Measurements from ENCODE around the gene SYNCRIP.
A peak's percentile ranks its signal among the peaks of the same experiment; 100 is the strongest.
"Not testable (repeated sequence)": the region's sequence is repeated elsewhere in the genome, so short reads cannot be mapped to it uniquely, and the experiment has no call there.

SYNCRIP gene

DNA sequence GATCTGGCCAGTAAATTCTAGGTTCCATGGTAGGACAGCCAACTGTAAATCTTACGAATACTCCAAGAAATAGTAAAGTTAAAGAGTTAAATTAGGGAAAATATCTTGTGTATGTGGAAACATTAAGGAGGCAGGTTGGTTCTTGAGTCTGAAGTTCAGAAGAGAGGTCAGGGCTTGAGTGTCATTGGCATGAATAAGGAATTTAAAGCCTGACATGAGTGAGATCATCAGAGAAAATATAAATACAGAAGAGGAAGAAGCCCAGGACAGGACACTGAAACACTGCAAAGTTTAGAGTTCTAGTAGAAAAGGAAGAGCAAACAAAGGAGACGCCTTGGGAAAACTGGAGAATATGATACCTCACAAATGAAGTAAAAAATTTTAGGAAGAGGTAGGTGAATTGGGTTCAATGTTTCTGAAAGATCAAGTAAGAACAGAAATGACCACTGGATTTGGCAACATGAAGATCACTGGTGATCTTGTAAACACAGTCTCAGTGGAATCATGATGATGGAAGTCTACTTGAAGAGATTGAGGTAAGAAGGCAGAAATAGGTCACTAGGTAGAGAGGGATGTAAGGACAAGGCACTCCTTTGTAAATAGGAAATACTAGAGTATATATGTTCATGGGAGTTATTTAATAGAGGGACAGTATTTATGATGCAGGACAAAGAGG is 41.6 kb upstream of the SYNCRIP start:
- no peak for ATAC-seq
- TF ChIP-seq ESRRG (CRISPR knock-in tag; IDR thresholded peaks at IDR 0.05), result no peak
- no peak for TF ChIP-seq ZC3H10 (CRISPR knock-in tag; IDR thresholded peaks at IDR 0.05)
- no peak for TF ChIP-seq ZNF565 (CRISPR knock-in tag; conservative IDR thresholded peaks at IDR 0.05; ENCODE audit: low read depth)
- TF ChIP-seq ZFP3 (CRISPR knock-in tag; IDR thresholded peaks at IDR 0.05), result no peak
- no peak for TF ChIP-seq TOX (CRISPR knock-in tag; IDR thresholded peaks at IDR 0.05; ENCODE audit: borderline replicate concordance)

DNA sequence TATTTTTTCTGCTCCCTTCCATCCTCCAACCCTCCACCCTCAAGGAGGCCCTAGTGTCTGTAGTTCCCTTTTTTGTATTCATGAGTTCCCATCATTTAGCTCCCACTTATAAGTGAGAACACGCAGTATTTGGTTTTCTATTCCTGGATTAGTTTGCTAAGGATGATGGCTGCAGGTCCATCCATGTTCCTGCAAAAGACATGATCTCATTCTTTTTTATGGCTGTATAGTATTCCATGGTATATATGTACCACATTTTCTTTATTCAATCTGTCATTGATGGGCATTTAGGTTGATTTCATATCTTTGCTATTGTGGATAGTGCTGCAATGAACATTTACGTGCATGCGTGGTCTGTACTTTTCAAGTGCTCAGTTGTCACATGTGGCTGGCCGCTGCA is 39.2 kb upstream of the SYNCRIP start:
- ATAC-seq, result not testable (repeated sequence)
- peak; percentile 78 for TF ChIP-seq ZNF8 (CRISPR knock-in tag; IDR thresholded peaks at IDR 0.05)

DNA sequence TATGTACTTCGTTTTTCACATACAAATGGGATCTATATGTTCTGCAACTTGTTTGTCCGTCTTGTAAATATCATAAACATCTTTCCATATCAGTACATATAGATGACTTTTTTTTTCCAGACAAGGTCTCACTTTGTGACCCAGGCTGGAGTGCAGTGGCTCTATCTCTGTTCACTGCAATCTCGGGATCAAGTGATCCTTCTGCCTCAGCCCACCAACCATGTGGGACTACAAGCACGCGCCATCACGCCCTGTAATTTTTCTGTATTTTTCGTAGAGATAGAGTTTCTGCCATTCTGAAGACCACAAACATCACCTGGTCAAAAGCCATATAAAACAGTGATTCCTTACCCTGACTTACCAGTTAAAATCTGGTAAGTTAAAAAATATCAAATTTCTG is 37.7 kb upstream of the SYNCRIP start:
- ATAC-seq, result no peak

GRCh38 chr6:85679445-85680123 is 36.9 kb upstream of the SYNCRIP start:
- no peak for ATAC-seq
- TF ChIP-seq ZFP30 (CRISPR knock-in tag; IDR thresholded peaks at IDR 0.05), result no peak
- TF ChIP-seq, protein P1, sequence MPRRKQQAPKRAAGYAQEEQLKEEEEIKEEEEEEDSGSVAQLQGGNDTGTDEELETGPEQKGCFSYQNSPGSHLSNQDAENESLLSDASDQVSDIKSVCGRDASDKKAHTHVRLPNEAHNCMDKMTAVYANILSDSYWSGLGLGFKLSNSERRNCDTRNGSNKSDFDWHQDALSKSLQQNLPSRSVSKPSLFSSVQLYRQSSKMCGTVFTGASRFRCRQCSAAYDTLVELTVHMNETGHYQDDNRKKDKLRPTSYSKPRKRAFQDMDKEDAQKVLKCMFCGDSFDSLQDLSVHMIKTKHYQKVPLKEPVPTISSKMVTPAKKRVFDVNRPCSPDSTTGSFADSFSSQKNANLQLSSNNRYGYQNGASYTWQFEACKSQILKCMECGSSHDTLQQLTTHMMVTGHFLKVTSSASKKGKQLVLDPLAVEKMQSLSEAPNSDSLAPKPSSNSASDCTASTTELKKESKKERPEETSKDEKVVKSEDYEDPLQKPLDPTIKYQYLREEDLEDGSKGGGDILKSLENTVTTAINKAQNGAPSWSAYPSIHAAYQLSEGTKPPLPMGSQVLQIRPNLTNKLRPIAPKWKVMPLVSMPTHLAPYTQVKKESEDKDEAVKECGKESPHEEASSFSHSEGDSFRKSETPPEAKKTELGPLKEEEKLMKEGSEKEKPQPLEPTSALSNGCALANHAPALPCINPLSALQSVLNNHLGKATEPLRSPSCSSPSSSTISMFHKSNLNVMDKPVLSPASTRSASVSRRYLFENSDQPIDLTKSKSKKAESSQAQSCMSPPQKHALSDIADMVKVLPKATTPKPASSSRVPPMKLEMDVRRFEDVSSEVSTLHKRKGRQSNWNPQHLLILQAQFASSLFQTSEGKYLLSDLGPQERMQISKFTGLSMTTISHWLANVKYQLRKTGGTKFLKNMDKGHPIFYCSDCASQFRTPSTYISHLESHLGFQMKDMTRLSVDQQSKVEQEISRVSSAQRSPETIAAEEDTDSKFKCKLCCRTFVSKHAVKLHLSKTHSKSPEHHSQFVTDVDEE (CRISPR knock-in tag; IDR thresholded peaks at IDR 0.05), result no peak
- no peak for TF ChIP-seq PPARA (CRISPR knock-in tag; IDR thresholded peaks at IDR 0.05; ENCODE audit: borderline replicate concordance)
- no peak for TF ChIP-seq ZNF8 (CRISPR knock-in tag; IDR thresholded peaks at IDR 0.05)
- no peak for TF ChIP-seq ARNTL (CRISPR knock-in tag; IDR thresholded peaks at IDR 0.05; ENCODE audit: borderline replicate concordance, low read depth)
- TF ChIP-seq GLIS3 (CRISPR knock-in tag; IDR thresholded peaks at IDR 0.05), result no peak

More for the DNA sequence above, 37.7 kb upstream of the SYNCRIP start:
- no peak for TF ChIP-seq ZNF565 (CRISPR knock-in tag; conservative IDR thresholded peaks at IDR 0.05; ENCODE audit: low read depth)

DNA sequence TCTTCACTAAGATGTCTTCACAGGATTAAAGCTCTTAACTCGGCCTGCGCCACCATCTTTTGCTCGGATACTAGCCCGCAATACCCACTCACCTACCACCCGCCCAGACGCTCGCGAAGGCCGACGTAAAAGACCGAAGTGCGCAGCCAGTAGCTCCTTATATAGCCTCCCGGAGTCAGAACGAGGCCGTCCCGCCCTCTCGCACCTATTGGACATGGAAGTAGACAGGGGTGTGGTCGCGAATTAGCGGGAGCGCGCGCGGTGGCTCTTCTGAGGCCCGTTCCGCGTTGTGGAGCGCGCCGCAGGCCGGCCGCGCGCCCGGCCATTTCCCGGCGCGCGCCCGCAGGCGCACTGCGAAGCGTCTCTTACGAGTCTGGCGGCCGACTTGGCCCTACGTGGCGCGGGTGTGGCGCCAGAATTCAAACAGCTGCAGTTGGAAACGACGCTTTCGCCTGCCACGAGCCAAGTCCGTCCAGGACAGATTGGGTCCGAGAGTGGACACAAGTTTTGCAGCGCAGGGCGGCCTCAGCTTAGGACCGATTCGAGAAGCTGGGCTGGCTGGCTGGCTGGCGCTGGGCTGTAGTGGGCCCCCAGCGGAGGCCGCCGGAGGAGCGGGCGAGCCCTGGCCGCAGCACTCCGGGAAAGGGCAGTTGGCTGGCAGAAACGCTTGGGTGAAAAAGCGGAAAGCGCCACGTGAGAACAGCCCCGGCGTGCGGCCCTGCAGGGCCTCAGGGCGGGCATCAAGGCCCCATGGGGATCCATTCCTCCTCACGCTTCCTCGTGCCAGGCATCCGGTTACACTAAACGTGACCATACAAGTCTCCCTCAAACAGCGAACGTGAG is 36.1 kb upstream of the SYNCRIP start:
- peak; percentile 83 for ATAC-seq
- TF ChIP-seq BACH2 (CRISPR knock-in tag; IDR thresholded peaks at IDR 0.05; ENCODE audit: borderline replicate concordance) (no peak), ESRRG (CRISPR knock-in tag; IDR thresholded peaks at IDR 0.05) (peak; percentile 75; the same call in 1 of the 2 replicates), GLIS3 (CRISPR knock-in tag; IDR thresholded peaks at IDR 0.05) (no peak), ZFP3 (CRISPR knock-in tag; IDR thresholded peaks at IDR 0.05) (no peak), ARNTL (CRISPR knock-in tag; IDR thresholded peaks at IDR 0.05; ENCODE audit: borderline replicate concordance, low read depth) (no peak; the same call in 1 of the 2 replicates), OSR1 (CRISPR knock-in tag; IDR thresholded peaks at IDR 0.05) (no peak), TCF4 (CRISPR knock-in tag; IDR thresholded peaks at IDR 0.05; ENCODE audit: borderline replicate concordance) (no peak), PPARA (CRISPR knock-in tag; IDR thresholded peaks at IDR 0.05; ENCODE audit: borderline replicate concordance) (0 out of 2 replicates have a peak, but pooled peaks have one; percentile 22), SNAI2 (CRISPR knock-in tag; IDR thresholded peaks at IDR 0.05) (peak; percentile 17; the same call in 1 of the 2 replicates), ISL1 (CRISPR knock-in tag; IDR thresholded peaks at IDR 0.05) (no peak), CREB5 (CRISPR knock-in tag; IDR thresholded peaks at IDR 0.05; ENCODE audit: low read depth) (0 out of 2 replicates have a peak, but pooled peaks have one; percentile 57), ZNF565 (CRISPR knock-in tag; conservative IDR thresholded peaks at IDR 0.05; ENCODE audit: low read depth) (no peak), CSDC2 (CRISPR knock-in tag; IDR thresholded peaks at IDR 0.05) (0 out of 2 replicates have a peak, but pooled peaks have one; percentile 41), ZNF70 (CRISPR knock-in tag; IDR thresholded peaks at IDR 0.05) (peak; percentile 47; the same call in 1 of the 2 replicates), ZNF8 (CRISPR knock-in tag; IDR thresholded peaks at IDR 0.05) (0 out of 2 replicates have a peak, but pooled peaks have one; percentile 40), POU6F1 (CRISPR knock-in tag; IDR thresholded peaks at IDR 0.05; ENCODE audit: borderline replicate concordance, low read depth) (no peak), RARB (CRISPR knock-in tag; IDR thresholded peaks at IDR 0.05) (peak; percentile 85; the same call in 1 of the 2 replicates), ZC3H10 (CRISPR knock-in tag; IDR thresholded peaks at IDR 0.05) (0 out of 2 replicates have a peak, but pooled peaks have one; percentile 42)
- TF ChIP-seq, protein P1 (CRISPR knock-in tag; IDR thresholded peaks at IDR 0.05), result peak; percentile 74

Data from SK-N-SH treated with all-trans-retinoic acid at 6 μM for 48 hours (cell line).